Neural progenitor cell (in vitro differentiated cells): ENCODE measurements around the gene SAMD13.

ENCODE experiments used
- CTCF ChIP-seq: fragments of 200-600 bp; sonication (generic); IDR thresholded peaks from 2 replicates; pipeline ENCODE4 v1.5.1; 2017; ENCODE audit warnings: antibody characterized with exemption, mild to moderate bottlenecking
- EZH2 ChIP-seq: fragments of 200-600 bp; sonication (generic); IDR thresholded peaks from 2 replicates; pipeline ENCODE4 v1.6.1; 2017; ENCODE audit warnings: antibody characterized with exemption, mild to moderate bottlenecking, moderate library complexity

GRCh38 chr1:84268346-84268745 is 33.2 kb upstream of the SAMD13 start:
- no peak for TF ChIP-seq CTCF
- no peak for TF ChIP-seq EZH2
